Transverse colon (tissue), 4 donors: ENCODE results near the gene PLCL1. TPM values are rescaled to one million over a fixed set of nuclear protein-coding genes. Genes with fewer than 3 reads are reported as not detected.

Experiments
- DNase-seq: peaks from one replicate; pipeline ENCODE4 v3.0.0-alpha.2; 2019
- H3K27ac ChIP-seq, 4 donors: fragments of 200-600 bp; sonication (generic); 2 replicates each; pipeline ENCODE4 v1.5.1; 2016 to 2018; ENCODE audit warnings: inconsistent platforms in 4 of 4
- H3K27me3 ChIP-seq: fragments of 200-600 bp; sonication (generic); 2 replicates; pipeline ENCODE4 v1.5.1; 2017; ENCODE audit warnings: inconsistent platforms
- H3K36me3 ChIP-seq, 4 donors: fragments of 200-600 bp; sonication (generic); 2 replicates each; pipeline ENCODE4 v1.5.1; 2017 to 2019; ENCODE audit warnings: inconsistent platforms in 4 of 4
- H3K4me1 ChIP-seq, 4 donors: fragments of 200-600 bp; sonication (generic); 2 replicates each; pipeline ENCODE4 v1.5.1; 2017 to 2020; ENCODE audit warnings: inconsistent platforms in 4 of 4
- H3K4me3 ChIP-seq, 4 donors: fragments of 200-600 bp; sonication (generic); 1 replicate in 1 of 4; 2 replicates in 3 of 4; pipeline versions ENCODE4 v1.5.1 to v1.6.1; 2017 to 2019; ENCODE audit warnings: inconsistent platforms in 4 of 4
- H3K9me3 ChIP-seq, 2 donors: fragments of 200-600 bp; sonication (generic); 2 replicates each; pipeline ENCODE4 v1.5.1; 2017 to 2019; ENCODE audit warnings: inconsistent platforms in 2 of 2
- EP300 ChIP-seq: sonication (generic); formaldehyde crosslinking; IDR thresholded peaks from one replicate; pipeline ENCODE4 v1.6.1; 2017; ENCODE audit warnings: antibody characterized with exemption, low read depth
- POLR2A ChIP-seq: fragments of 450-650 bp; IDR thresholded peaks from one replicate; pipeline ENCODE4 v1.6.1; 2016; ENCODE audit warnings: antibody characterized with exemption, mild to moderate bottlenecking, moderate library complexity
- POLR2AphosphoS5 ChIP-seq, 3 donors: sonication (generic); formaldehyde crosslinking; IDR thresholded peaks; one replicate each; pipeline ENCODE4 v1.6.1; 2016; ENCODE audit warnings: antibody characterized with exemption in 3 of 3
- WGBS, 2 donors: methylation state at CpG; one replicate each; pipeline ENCODE4 v1.1.5; 2018; ENCODE audit warnings: low coverage in 1 of 2; 5-methylcytosine and 5-hydroxymethylcytosine counted together
- in situ Hi-C, 4 donors: fragments of 200-750 bp; cut with MboI; loops; one replicate each; pipeline versions ENCODE4 v1.15.0 to v1.15.1; 2017; ENCODE audit warnings: low sequenced_read_pairs in 3 of 4, low pct_ligation_motif_present in 1 of 4, low pct_unique_long_range_greater_than_20kb in 1 of 4
- intact Hi-C: fragments of 100-400 bp; cut with DNase I; formaldehyde crosslinking; loops from one replicate; pipeline ENCODE4 v1.15.1; 2023; ENCODE audit warnings: low total_unique reads
- total RNA-seq, 4 donors: library from RNA; depleted of rRNA; stranded (reverse); fragments of >200 nt; gene quantifications; one replicate each; pipeline ENCODE4 v1.1.0, GENCODE V29; 2016
- TF ChIP-seq, protein P1 (sequence below), 5 experiments: fragments of 200-600 bp in 3 of 5; fragments of 450-650 bp in 2 of 5; sonication (generic) in 3 of 5; IDR thresholded peaks; 1 replicate in 2 of 5; 2 replicates in 3 of 5; pipeline ENCODE4 v1.5.1; 2016 to 2017; ENCODE audit warnings: antibody characterized with exemption in 5 of 5, inconsistent platforms in 3 of 5, mild to moderate bottlenecking in 2 of 5, moderate library complexity in 1 of 5

Gene PLCL1
- total RNA-seq, 4 donors from 2014 or later: 0.20 to 7.1 (median 5.3) TPM

DNA sequence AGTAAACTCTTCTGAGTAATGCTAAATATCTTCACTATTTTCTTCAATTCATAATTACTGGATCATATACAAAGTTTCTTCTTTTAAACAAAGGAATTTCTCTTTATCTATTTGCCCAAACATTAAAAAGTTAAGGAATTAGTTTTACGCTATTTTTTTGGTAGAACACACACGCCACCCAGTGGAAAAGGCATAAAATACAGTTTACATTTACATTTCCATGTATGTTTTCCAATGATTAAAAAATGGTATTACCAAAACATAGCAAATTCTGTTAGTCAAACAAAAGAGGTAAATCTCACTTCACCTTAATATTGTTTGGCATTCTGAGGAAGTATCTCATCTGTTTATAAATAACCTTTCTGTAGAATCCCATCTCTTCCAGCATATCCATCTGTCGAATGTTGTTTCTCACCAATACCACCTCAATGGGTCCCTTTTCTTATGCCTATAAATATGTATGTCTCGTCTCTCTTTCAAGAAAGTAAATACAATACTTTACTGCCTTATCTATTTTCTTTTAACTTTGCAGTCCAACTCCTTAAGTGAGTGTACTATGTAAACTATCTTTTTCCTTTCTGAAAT is 26.5 kb upstream of the PLCL1 start:
- no peak for DNase-seq
- peaks cover 0 to 7% (median 0%) of the 10 kb centered on the region in 4 donors for H3K4me1 ChIP-seq
- WGBS, 2 donors: 20 to 24% methylated on average over 4 of the region's 4 CpGs

DNA sequence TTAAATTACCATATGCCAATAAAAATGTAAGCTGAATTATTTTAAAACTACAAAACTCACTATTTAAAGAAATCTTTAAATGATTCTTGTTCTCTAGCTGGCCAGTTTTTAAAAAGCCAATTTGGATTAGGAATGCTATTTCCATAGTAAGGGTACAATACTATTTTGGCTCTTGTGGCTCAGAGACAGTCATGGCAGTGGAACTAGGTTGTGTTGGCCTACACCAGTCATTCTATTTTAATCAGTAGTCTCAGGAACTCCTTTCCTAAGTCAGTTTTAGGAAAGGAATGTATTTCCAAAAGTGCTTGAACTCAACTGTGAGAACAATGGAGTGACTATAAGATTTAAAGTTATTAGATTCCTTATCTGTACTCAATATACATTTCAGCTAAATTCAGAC is 25.1 kb upstream of the PLCL1 start:
- Histone ChIP-seq H3K36me3 (no peaks in the 10 kb centered on the region), H3K9me3 (no peaks in the 10 kb centered on the region), H3K27me3 (no peaks in the 10 kb centered on the region), H3K27ac (no peak overlapping the region), H3K4me1 (peaks cover 0 to 7% (median 0%) of the 10 kb centered on the region in 4 donors), H3K4me3 (no peak overlapping the region)
- intact Hi-C loops: no loop called here
- TF ChIP-seq POLR2A (no peak), EP300 (no peak), POLR2AphosphoS5 (IDR thresholded peaks at IDR 0.05) (no peak)
- TF ChIP-seq, protein P1, sequence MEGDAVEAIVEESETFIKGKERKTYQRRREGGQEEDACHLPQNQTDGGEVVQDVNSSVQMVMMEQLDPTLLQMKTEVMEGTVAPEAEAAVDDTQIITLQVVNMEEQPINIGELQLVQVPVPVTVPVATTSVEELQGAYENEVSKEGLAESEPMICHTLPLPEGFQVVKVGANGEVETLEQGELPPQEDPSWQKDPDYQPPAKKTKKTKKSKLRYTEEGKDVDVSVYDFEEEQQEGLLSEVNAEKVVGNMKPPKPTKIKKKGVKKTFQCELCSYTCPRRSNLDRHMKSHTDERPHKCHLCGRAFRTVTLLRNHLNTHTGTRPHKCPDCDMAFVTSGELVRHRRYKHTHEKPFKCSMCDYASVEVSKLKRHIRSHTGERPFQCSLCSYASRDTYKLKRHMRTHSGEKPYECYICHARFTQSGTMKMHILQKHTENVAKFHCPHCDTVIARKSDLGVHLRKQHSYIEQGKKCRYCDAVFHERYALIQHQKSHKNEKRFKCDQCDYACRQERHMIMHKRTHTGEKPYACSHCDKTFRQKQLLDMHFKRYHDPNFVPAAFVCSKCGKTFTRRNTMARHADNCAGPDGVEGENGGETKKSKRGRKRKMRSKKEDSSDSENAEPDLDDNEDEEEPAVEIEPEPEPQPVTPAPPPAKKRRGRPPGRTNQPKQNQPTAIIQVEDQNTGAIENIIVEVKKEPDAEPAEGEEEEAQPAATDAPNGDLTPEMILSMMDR (IDR thresholded peaks at IDR 0.05): no peak
- in situ Hi-C loops: no loop called here
- DNase-seq: no peak

More for the DNA sequence above, 26.5 kb upstream of the PLCL1 start:
- intact Hi-C loops: no loop called here
- H3K4me3 ChIP-seq: no peak overlapping the region
- no peaks in the 10 kb centered on the region for H3K9me3 ChIP-seq
- H3K27ac ChIP-seq: no peak overlapping the region
- H3K27me3 ChIP-seq: no peaks in the 10 kb centered on the region
- H3K36me3 ChIP-seq: no peaks in the 10 kb centered on the region
- TF ChIP-seq EP300: no peak
- TF ChIP-seq POLR2AphosphoS5 (IDR thresholded peaks at IDR 0.05): no peak
- TF ChIP-seq, protein P1 (IDR thresholded peaks at IDR 0.05): peak; percentile 66 to 75 (median 67)
- TF ChIP-seq POLR2A: no peak
- in situ Hi-C loops: no loop called here

DNA sequence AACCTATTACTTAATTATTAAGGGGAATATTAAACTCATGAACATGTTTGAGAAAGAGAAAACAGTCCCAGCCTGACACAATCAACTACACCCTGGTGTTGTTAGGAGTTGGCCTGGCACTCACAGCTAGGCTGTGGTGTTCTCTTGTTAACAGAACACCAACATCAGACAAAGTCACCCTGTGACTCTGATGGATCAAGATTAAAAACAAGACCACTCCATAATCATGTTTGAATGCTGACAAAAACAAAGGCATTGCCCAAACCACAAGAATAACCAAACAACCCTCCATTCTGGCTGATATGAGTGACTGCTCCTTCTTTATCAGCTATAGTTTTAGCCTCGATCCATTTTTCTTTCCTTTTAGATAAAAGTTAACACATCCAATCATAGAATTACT is 22.3 kb upstream of the PLCL1 start:
- Histone ChIP-seq H3K36me3 (no peaks in the 10 kb centered on the region), H3K4me3 (no peak overlapping the region), H3K4me1 (peaks cover 0 to 18% (median 8%) of the 10 kb centered on the region in 4 donors), H3K27ac (no peak overlapping the region), H3K27me3 (peaks cover 23% of the 10 kb centered on the region), H3K9me3 (no peaks in the 10 kb centered on the region)
- WGBS, 2 donors: 37 to 38% methylated on average over 1 of the region's 1 CpG
- TF ChIP-seq POLR2A: no peak
- no peak for TF ChIP-seq EP300
- TF ChIP-seq POLR2AphosphoS5 (IDR thresholded peaks at IDR 0.05): no peak
- TF ChIP-seq, protein P1 (IDR thresholded peaks at IDR 0.05): no peak
- no peak for DNase-seq
- in situ Hi-C loops (no loop called here), intact Hi-C loops (no loop called here)

DNA sequence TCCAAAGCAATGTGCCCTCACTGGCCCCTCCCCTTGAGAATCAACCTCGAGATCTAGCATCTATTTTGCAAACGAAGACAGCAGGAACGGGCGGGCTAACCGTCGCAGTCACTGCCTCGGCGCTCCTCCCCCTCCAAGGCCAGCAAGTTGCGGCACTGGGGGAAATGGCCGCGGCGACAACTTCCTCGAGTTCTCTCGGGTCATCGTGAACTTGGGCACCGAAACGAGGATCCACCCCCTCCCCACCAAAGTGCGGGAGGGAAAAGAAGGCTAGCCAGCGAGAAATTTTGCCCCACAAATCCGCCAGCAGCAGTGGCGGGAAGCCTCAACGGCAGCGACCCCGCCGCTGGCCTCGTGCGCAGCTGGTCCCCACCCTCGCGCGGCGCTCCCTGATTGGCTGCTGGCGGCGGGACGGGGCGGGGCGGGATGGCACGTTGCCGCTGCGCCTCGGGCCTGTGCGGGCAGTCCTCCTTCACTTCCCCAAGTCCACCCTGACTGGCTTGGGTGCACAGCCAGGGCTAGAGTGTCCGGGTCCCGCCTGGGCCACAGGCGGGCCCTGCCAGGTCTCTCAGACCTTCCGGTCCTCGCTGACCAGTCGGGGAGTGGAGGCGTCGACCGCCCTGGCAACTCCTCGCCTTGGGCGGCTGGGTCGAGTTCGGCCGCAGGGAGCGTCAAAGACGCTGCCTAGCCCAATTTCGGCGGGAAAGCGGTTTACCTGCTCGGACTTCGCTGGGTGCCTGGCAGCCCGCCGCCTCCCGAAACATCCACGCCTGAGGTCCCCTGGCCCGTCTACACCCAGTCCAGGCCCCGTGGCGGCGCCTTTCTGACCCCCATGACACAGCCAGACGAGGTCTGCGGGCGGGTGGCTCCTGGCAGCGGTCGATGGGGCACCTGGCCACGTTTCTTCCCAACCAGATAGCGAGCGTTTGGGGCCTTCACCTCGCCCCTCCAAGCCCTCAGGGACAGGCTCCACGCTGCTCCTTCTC is 19.1 kb upstream of the PLCL1 start, which contains the start of gene BOLL:
Gene BOLL, minus strand, starts transcription at position 364 of the 986 bp plus-strand sequence. CDS start 3,469 bp downstream, outside the sequence.
- intact Hi-C loops (no loop called here), in situ Hi-C loops (no loop called here)
- DNase-seq: no peak
- peaks cover 0 to 12% (median 8%) of the 10 kb centered on the region in 4 donors for H3K4me1 ChIP-seq
- TF ChIP-seq POLR2AphosphoS5 (IDR thresholded peaks at IDR 0.05): no peak
- H3K9me3 ChIP-seq: no peaks in the 10 kb centered on the region
- peaks cover 40% of the 10 kb centered on the region for H3K27me3 ChIP-seq
- no peaks in the 10 kb centered on the region for H3K36me3 ChIP-seq
- WGBS, 2 donors: 94% methylated on average over 77 of the region's 80 CpGs; no CpG with 5 or more reads in 1 of the 2 donors
- H3K4me3 ChIP-seq: peak within 1 kb of the TSS; percentile 27 to 58 (median 32)
- no peak within 1 kb of the TSS for H3K27ac ChIP-seq
